Measurements from ENCODE around the gene NDUFB7. TPM values are rescaled to one million over a fixed set of nuclear protein-coding genes. Genes with fewer than 3 reads are reported as not detected.
A peak's percentile ranks its signal among the peaks of the same experiment; 100 is the strongest.
"Not testable (repeated sequence)": the region's sequence is repeated elsewhere in the genome, so short reads cannot be mapped to it uniquely, and the experiment has no call there.

NDUFB7 gene
- total and polyA plus RNA-seq, 2 experiments from 2014 or later: 244 to 316 TPM

DNA sequence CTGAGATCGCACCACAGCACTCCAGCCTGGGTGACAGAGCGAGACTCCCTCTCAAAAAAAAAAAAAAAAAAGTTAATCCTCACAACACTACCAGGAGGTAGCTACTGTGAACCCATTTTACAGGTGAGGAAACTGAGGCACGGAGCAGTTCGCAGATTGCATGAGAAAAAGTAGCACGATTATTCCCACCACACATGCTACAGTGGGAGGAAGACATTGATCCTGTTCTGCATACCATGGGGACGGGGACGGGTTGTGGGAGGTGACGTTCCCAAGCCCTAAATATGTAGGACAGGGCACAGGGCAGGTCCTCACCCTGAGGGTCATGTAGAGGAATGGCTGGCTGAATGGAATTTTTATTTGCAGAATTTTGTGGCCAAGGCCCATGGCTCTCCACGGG lies 34.8 kb upstream of the NDUFB7 start:
- H3K27ac ChIP-seq: no peak overlapping the region
- DNase-seq: no peak
- no peaks in the 10 kb centered on the region for H3K4me1 ChIP-seq (ENCODE audit: insufficient read depth)
- no peaks in the 10 kb centered on the region for H3K36me3 ChIP-seq (ENCODE audit: low read depth)
- 29 to 36% methylated on average over 9 of the region's 9 CpGs for WGBS, 2 experiments (ENCODE audit: low coverage in 1 of 2, low lambda C conversion rate in 2 of 2, missing lambda C conversion rate in 2 of 2)
- no peaks in the 10 kb centered on the region for H3K79me2 ChIP-seq (ENCODE audit: insufficient read depth)
- TF ChIP-seq EZH2 (IDR thresholded peaks at IDR 0.05; ENCODE audit: insufficient read depth, poor library complexity, severe bottlenecking) (no peak), EZH2phosphoT487 (IDR thresholded peaks at IDR 0.05; ENCODE audit: insufficient read depth, low read depth) (no peak)
- H2AFZ ChIP-seq: no peak overlapping the region
- H3F3A ChIP-seq (ENCODE audit: insufficient read depth): no peaks in the 10 kb centered on the region
- no peak overlapping the region for H3K9ac ChIP-seq
- no peak overlapping the region for H3K4me3 ChIP-seq
- H3K4me2 ChIP-seq (ENCODE audit: unreplicated experiment): no peak overlapping the region
- in situ Hi-C loops (cut with MboI): no loop called here
- no peaks in the 10 kb centered on the region for H3K9me2 ChIP-seq (ENCODE audit: insufficient read depth)
- H3K9me3 ChIP-seq (ENCODE audit: low read depth): no peaks in the 10 kb centered on the region
- H4K20me1 ChIP-seq (ENCODE audit: insufficient read depth): no peaks in the 10 kb centered on the region
- no peaks in the 10 kb centered on the region for H3K27me3 ChIP-seq (replicated peaks; ENCODE audit: insufficient read depth)

DNA sequence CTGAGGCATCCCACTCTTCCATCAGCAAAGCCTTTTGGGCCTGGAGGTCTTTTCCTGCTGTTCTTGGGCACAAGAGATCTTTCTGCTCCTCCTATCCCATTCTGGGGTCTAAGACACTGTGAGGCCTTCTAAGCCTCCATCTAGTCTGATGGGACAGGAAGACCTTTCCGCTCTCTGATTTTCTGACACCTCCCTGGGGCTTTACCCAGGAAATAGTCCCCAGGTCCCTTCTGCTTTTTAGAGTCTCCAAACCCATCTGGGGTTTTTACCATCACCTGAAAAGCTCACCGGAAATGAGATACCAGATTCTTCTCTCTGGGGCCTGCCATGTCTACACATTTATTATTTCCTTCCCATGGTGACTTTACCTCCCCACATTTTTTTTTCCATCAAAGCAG lies 32.1 kb upstream of the NDUFB7 start:
- no peaks in the 10 kb centered on the region for H3K4me1 ChIP-seq (ENCODE audit: insufficient read depth)
- H3K27ac ChIP-seq: no peak overlapping the region
- no peaks in the 10 kb centered on the region for H3K9me3 ChIP-seq (ENCODE audit: low read depth)
- no peaks in the 10 kb centered on the region for H3K9me2 ChIP-seq (ENCODE audit: insufficient read depth)
- no peak overlapping the region for H3K4me3 ChIP-seq
- DNase-seq: no peak
- H3K27me3 ChIP-seq (replicated peaks; ENCODE audit: insufficient read depth): no peaks in the 10 kb centered on the region
- no peaks in the 10 kb centered on the region for H3F3A ChIP-seq (ENCODE audit: insufficient read depth)
- no peaks in the 10 kb centered on the region for H3K36me3 ChIP-seq (ENCODE audit: low read depth)
- in situ Hi-C loops (cut with MboI): no loop called here
- H3K9ac ChIP-seq: no peak overlapping the region
- no peaks in the 10 kb centered on the region for H3K79me2 ChIP-seq (ENCODE audit: insufficient read depth)
- TF ChIP-seq EZH2 (IDR thresholded peaks at IDR 0.05; ENCODE audit: insufficient read depth, poor library complexity, severe bottlenecking) (no peak), EZH2phosphoT487 (IDR thresholded peaks at IDR 0.05; ENCODE audit: insufficient read depth, low read depth) (no peak)
- no peak overlapping the region for H2AFZ ChIP-seq
- no peak overlapping the region for H3K4me2 ChIP-seq (ENCODE audit: unreplicated experiment)
- 13 to 20% methylated on average over 2 of the region's 2 CpGs for WGBS, 2 experiments (ENCODE audit: low coverage in 1 of 2, low lambda C conversion rate in 2 of 2, missing lambda C conversion rate in 2 of 2)
- H4K20me1 ChIP-seq (ENCODE audit: insufficient read depth): no peaks in the 10 kb centered on the region

DNA sequence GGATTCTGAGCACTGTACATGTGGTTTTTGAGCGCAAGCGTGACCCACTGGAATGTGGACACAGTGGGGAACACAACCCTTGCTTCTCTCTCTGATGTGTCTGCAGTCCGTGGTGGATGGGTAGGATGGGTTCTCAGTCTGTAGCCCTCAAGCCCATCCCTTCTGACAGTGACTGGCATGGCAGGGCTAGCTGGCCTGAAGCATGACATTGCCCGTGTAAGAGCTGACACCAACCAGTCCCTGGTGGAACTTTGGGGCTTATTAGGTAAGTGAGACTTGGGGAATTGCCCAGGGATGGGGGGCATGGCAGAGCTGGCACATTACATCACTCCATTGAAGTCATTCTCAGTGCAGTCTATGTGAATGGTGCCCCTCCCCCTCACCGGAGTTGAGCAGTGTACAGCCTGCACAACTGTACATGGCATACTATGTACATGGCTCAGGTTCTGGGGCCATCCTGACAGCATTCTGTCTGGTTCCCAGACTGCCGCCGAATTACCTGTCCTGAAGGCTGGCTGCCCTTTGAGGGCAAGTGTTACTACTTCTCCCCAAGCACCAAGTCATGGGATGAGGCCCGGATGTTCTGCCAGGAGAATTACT lies 27.8 kb upstream of the NDUFB7 start:
- no peaks in the 10 kb centered on the region for H3K9me2 ChIP-seq (ENCODE audit: insufficient read depth)
- H3K9me3 ChIP-seq (ENCODE audit: low read depth): no peaks in the 10 kb centered on the region
- DNase-seq: no peak
- H2AFZ ChIP-seq: no peak overlapping the region
- H3K4me1 ChIP-seq (ENCODE audit: insufficient read depth): no peaks in the 10 kb centered on the region
- no peak overlapping the region for H3K4me3 ChIP-seq
- H3K27me3 ChIP-seq (replicated peaks; ENCODE audit: insufficient read depth): no peaks in the 10 kb centered on the region
- no peak overlapping the region for H3K9ac ChIP-seq
- WGBS, 2 experiments (ENCODE audit: low coverage in 1 of 2, low lambda C conversion rate in 2 of 2, missing lambda C conversion rate in 2 of 2): 35 to 56% methylated on average over 8 of the region's 8 CpGs
- no peak overlapping the region for H3K4me2 ChIP-seq (ENCODE audit: unreplicated experiment)
- in situ Hi-C loops (cut with MboI): no loop called here
- no peaks in the 10 kb centered on the region for H3K79me2 ChIP-seq (ENCODE audit: insufficient read depth)
- H3F3A ChIP-seq (ENCODE audit: insufficient read depth): no peaks in the 10 kb centered on the region
- H3K27ac ChIP-seq: no peak overlapping the region
- no peaks in the 10 kb centered on the region for H4K20me1 ChIP-seq (ENCODE audit: insufficient read depth)
- TF ChIP-seq EZH2 (IDR thresholded peaks at IDR 0.05; ENCODE audit: insufficient read depth, poor library complexity, severe bottlenecking) (no peak), EZH2phosphoT487 (IDR thresholded peaks at IDR 0.05; ENCODE audit: insufficient read depth, low read depth) (no peak)
- no peaks in the 10 kb centered on the region for H3K36me3 ChIP-seq (ENCODE audit: low read depth)

DNA sequence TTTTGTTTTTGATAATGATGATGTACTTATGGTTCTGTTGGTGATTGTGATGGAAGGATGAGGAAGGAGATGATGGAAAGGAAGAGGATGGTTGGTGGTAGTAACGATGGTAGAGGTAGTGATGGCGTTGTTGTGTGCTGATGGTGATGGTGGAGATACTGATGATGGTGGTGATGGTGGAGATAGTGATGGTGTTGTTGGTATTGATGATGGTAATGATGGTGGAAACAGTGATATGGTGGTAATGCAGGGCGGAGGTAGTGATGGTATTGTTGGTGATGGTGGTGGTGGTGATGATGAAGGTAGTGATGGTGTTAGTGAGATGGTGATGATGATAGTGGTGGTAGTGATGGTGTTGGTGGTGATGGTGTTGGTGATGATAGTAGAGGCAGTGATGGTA lies 23.7 kb upstream of the NDUFB7 start:
- Histone ChIP-seq H3F3A (ENCODE audit: insufficient read depth) (no peaks in the 10 kb centered on the region), H3K4me3 (no peak overlapping the region), H3K4me1 (ENCODE audit: insufficient read depth) (no peaks in the 10 kb centered on the region), H3K27me3 (replicated peaks; ENCODE audit: insufficient read depth) (no peaks in the 10 kb centered on the region), H4K20me1 (ENCODE audit: insufficient read depth) (no peaks in the 10 kb centered on the region), H3K79me2 (ENCODE audit: insufficient read depth) (no peaks in the 10 kb centered on the region), H3K36me3 (ENCODE audit: low read depth) (no peaks in the 10 kb centered on the region), H3K9me2 (ENCODE audit: insufficient read depth) (no peaks in the 10 kb centered on the region), H2AFZ (no peak overlapping the region), H3K27ac (no peak overlapping the region), H3K9me3 (ENCODE audit: low read depth) (no peaks in the 10 kb centered on the region), H3K9ac (no peak overlapping the region), H3K4me2 (ENCODE audit: unreplicated experiment) (no peak overlapping the region)
- DNase-seq: no peak
- no peak for TF ChIP-seq EZH2 (IDR thresholded peaks at IDR 0.05; ENCODE audit: insufficient read depth, poor library complexity, severe bottlenecking)
- no peak for TF ChIP-seq EZH2phosphoT487 (IDR thresholded peaks at IDR 0.05; ENCODE audit: insufficient read depth, low read depth)
- in situ Hi-C loops (cut with MboI): no loop called here
- WGBS, 2 experiments (ENCODE audit: low coverage in 1 of 2, low lambda C conversion rate in 2 of 2, missing lambda C conversion rate in 2 of 2): 30% methylated on average over 3 of the region's 3 CpGs

DNA sequence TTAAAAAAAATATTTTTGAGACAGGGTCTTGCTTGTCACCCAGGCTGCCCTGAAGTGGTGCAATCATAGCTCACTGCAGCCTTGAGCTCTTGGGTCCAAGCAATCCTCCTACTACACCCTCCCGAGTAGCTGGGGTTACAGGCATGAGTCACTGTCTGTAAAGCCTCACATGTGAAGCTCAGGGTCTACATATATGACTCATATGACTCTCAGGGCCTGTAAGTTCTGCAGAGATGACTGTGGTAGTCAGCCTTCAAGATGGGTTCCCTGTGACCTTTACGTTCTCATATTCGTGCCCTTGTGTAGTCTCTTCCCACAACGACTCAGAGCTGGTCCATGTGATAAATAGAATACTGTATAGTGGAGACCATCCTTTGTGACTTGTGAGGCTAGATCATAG lies 17.6 kb upstream of the NDUFB7 start:
- H3K36me3 ChIP-seq (ENCODE audit: low read depth); H3K27ac ChIP-seq; H2AFZ ChIP-seq; in situ Hi-C loops (cut with MboI); H4K20me1 ChIP-seq (ENCODE audit: insufficient read depth); H3K4me2 ChIP-seq (ENCODE audit: unreplicated experiment); H3K4me3 ChIP-seq; H3K9ac ChIP-seq; H3K9me2 ChIP-seq (ENCODE audit: insufficient read depth); H3K79me2 ChIP-seq (ENCODE audit: insufficient read depth); H3K9me3 ChIP-seq (ENCODE audit: low read depth); H3K4me1 ChIP-seq (ENCODE audit: insufficient read depth); H3F3A ChIP-seq (ENCODE audit: insufficient read depth); H3K27me3 ChIP-seq (replicated peaks; ENCODE audit: insufficient read depth): not testable (repeated sequence)
- 26 to 40% methylated on average over 2 to 3 of the region's 4 CpGs for WGBS, 2 experiments (ENCODE audit: low coverage in 1 of 2, low lambda C conversion rate in 2 of 2, missing lambda C conversion rate in 2 of 2)
- peak; percentile 17 for DNase-seq

DNA sequence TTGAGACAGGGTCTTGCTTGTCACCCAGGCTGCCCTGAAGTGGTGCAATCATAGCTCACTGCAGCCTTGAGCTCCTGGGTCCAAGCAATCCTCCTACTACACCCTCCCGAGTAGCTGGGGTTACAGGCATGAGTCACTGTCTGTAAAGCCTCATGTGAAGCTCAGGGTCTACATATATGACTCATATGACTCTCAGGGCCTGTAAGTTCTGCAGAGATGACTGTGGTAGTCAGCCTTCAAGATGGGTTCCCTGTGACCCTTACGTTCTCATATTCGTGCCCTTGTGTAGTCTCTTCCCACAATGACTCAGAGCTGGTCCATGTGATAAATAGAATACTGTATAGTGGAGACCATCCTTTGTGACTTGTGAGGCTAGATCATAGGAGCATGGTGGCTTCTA lies 13.3 kb upstream of the NDUFB7 start:
- H3K9ac ChIP-seq; H3K9me2 ChIP-seq (ENCODE audit: insufficient read depth); H3K27me3 ChIP-seq (replicated peaks; ENCODE audit: insufficient read depth); H3K27ac ChIP-seq; in situ Hi-C loops (cut with MboI); H3F3A ChIP-seq (ENCODE audit: insufficient read depth); H3K79me2 ChIP-seq (ENCODE audit: insufficient read depth); H4K20me1 ChIP-seq (ENCODE audit: insufficient read depth); H3K9me3 ChIP-seq (ENCODE audit: low read depth); H2AFZ ChIP-seq; H3K4me1 ChIP-seq (ENCODE audit: insufficient read depth); H3K4me2 ChIP-seq (ENCODE audit: unreplicated experiment); H3K36me3 ChIP-seq (ENCODE audit: low read depth); H3K4me3 ChIP-seq: not testable (repeated sequence)
- 39 to 45% methylated on average over 3 of the region's 3 CpGs for WGBS, 2 experiments (ENCODE audit: low coverage in 1 of 2, low lambda C conversion rate in 2 of 2, missing lambda C conversion rate in 2 of 2)
- peak; percentile 44 for DNase-seq

DNA sequence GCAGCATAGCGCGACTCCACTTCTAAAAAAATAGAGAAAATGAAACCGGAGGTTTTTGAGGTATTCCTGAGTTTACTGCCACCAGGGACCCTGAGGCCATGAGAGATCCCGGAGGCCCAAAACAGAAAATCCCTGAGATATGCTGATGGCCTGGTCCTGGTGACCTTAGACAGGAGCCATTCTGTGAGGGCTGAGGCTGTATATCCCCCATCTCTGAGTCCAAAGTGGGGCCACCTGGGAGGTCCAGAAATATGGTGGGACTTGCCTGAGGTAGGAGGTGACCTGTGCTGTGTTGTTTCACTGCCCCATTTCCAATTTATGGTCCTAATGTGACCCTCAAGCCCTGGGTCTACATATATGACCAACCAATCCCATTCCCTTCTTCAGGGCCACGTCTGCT lies 12.5 kb upstream of the NDUFB7 start:
- in situ Hi-C loops (cut with MboI); H3F3A ChIP-seq (ENCODE audit: insufficient read depth); H3K36me3 ChIP-seq (ENCODE audit: low read depth); H3K4me2 ChIP-seq (ENCODE audit: unreplicated experiment); H2AFZ ChIP-seq; H3K4me1 ChIP-seq (ENCODE audit: insufficient read depth); H3K9me3 ChIP-seq (ENCODE audit: low read depth); H3K9me2 ChIP-seq (ENCODE audit: insufficient read depth); H3K79me2 ChIP-seq (ENCODE audit: insufficient read depth); H4K20me1 ChIP-seq (ENCODE audit: insufficient read depth); H3K4me3 ChIP-seq; DNase-seq; H3K9ac ChIP-seq; H3K27me3 ChIP-seq (replicated peaks; ENCODE audit: insufficient read depth); H3K27ac ChIP-seq: not testable (repeated sequence)
- 62 to 74% methylated on average over 4 to 5 of the region's 5 CpGs for WGBS, 2 experiments (ENCODE audit: low coverage in 1 of 2, low lambda C conversion rate in 2 of 2, missing lambda C conversion rate in 2 of 2)

Measured in GM23248 (cell line).